Measurements from ENCODE around the gene LRP1B. TPM values are rescaled to one million over a fixed set of nuclear protein-coding genes. Genes with fewer than 3 reads are reported as not detected.

LRP1B gene
- total and polyA plus RNA-seq, 2 donors (not counting 1 experiment from before 2014, with no cell fraction given), result not detected

- Histone ChIP-seq H2AFZ (ENCODE audit: insufficient read depth, low read depth, low read length, poor library complexity, severe bottlenecking) (no peak overlapping the region), H3K4me1 (ENCODE audit: control insufficient read depth in 2 of 2, insufficient read depth in 2 of 2, low read length in 2 of 2) (no peaks in the 10 kb centered on the region), H3K27ac (ENCODE audit: low read length in 2 of 2) (no peak overlapping the region), H3K36me3 (replicated peaks in 1 of 2; ENCODE audit: control extremely low read depth in 1 of 2, control insufficient read depth in 1 of 2, extremely low read depth in 1 of 2, insufficient read depth in 2 of 2, low read length in 1 of 2) (no peaks in the 10 kb centered on the region), H4K20me1 (ENCODE audit: control insufficient read depth, insufficient read depth, low read length, poor library complexity, severe bottlenecking) (no peaks in the 10 kb centered on the region), H3K27me3 (replicated peaks in 1 of 4; ENCODE audit: control extremely low read depth in 1 of 4, control insufficient read depth in 3 of 4, insufficient read depth in 4 of 4, low read length in 3 of 4) (no peaks in the 10 kb centered on the region), H3K4me3 (ENCODE audit: control extremely low read depth in 1 of 5, extremely low read depth in 1 of 5, insufficient read depth in 1 of 5, low read depth in 2 of 5, low read length in 4 of 5) (no peak overlapping the region), H3K4me2 (replicated peaks; ENCODE audit: low read depth, low read length, poor library complexity, severe bottlenecking) (no peak overlapping the region), H3K9ac (ENCODE audit: low read length) (no peak overlapping the region), H3K9me3 (ENCODE audit: control extremely low read depth in 1 of 3, control insufficient read depth in 2 of 3, insufficient read depth in 1 of 3, low read length in 2 of 3) (no peaks in the 10 kb centered on the region), H3K79me2 (ENCODE audit: control insufficient read depth, insufficient read depth, low read length) (no peaks in the 10 kb centered on the region)
- no peaks in the 10 kb centered on the region for H3K4me1 Mint-ChIP-seq
- intact Hi-C loops (cut with micrococcal nuclease), result no loop called here
- POLR2A ChIA-PET, result no interaction called here
- DNase-seq (no peak), ATAC-seq (ENCODE audit: low read depth) (no peak)
- CTCF ChIA-PET, result no interaction called here
- no peak for TF ChIP-seq CTCF (IDR thresholded peaks at IDR 0.05)
- no peak for TF ChIP-seq EZH2 (IDR thresholded peaks at IDR 0.05; ENCODE audit: borderline replicate concordance, insufficient read depth, low read depth, low read length, poor library complexity, severe bottlenecking)
- H3K27ac Mint-ChIP-seq, result no peak overlapping the region
- H3K27me3 Mint-ChIP-seq, result no peaks in the 10 kb centered on the region
- H3K4me3 Mint-ChIP-seq, result no peak overlapping the region
- WGBS (ENCODE audit: insufficient coverage), result no CpG with 5 or more reads among the region's 3 CpGs
- H3K9me3 Mint-ChIP-seq (ENCODE audit: insufficient read depth), result no peaks in the 10 kb centered on the region
Observed at GRCh38 chr2:140841141-140841540, 1289.7 kb downstream of the LRP1B start.

GRCh38 chr2:140836826-140837225 is 1294.0 kb downstream of the LRP1B start:
- ChIA-PET CTCF (no interaction called here), POLR2A (no interaction called here)
- H3K36me3 ChIP-seq (replicated peaks in 1 of 2; ENCODE audit: control extremely low read depth in 1 of 2, control insufficient read depth in 1 of 2, extremely low read depth in 1 of 2, insufficient read depth in 2 of 2, low read length in 1 of 2), result no peaks in the 10 kb centered on the region
- H3K4me2 ChIP-seq (replicated peaks; ENCODE audit: low read depth, low read length, poor library complexity, severe bottlenecking), result no peak overlapping the region
- no peak for DNase-seq
- H3K4me1 ChIP-seq (ENCODE audit: control insufficient read depth in 2 of 2, insufficient read depth in 2 of 2, low read length in 2 of 2), result no peaks in the 10 kb centered on the region
- no peak overlapping the region for H3K9ac ChIP-seq (ENCODE audit: low read length)
- no peaks in the 10 kb centered on the region for H3K27me3 ChIP-seq (replicated peaks in 1 of 4; ENCODE audit: control extremely low read depth in 1 of 4, control insufficient read depth in 3 of 4, insufficient read depth in 4 of 4, low read length in 3 of 4)
- H2AFZ ChIP-seq (ENCODE audit: insufficient read depth, low read depth, low read length, poor library complexity, severe bottlenecking), result no peak overlapping the region
- TF ChIP-seq EZH2 (IDR thresholded peaks at IDR 0.05; ENCODE audit: borderline replicate concordance, insufficient read depth, low read depth, low read length, poor library complexity, severe bottlenecking), result no peak
- TF ChIP-seq CTCF (IDR thresholded peaks at IDR 0.05), result no peak
- Mint-ChIP-seq H3K27ac (no peak overlapping the region), H3K4me1 (no peaks in the 10 kb centered on the region), H3K27me3 (no peaks in the 10 kb centered on the region), H3K4me3 (no peak overlapping the region), H3K9me3 (ENCODE audit: insufficient read depth) (peaks cover 4% of the 10 kb centered on the region)
- intact Hi-C loops (cut with micrococcal nuclease), result no loop called here
- ATAC-seq (ENCODE audit: low read depth), result no peak
- H3K27ac ChIP-seq (ENCODE audit: low read length in 2 of 2), result no peak overlapping the region
- H3K9me3 ChIP-seq (ENCODE audit: control extremely low read depth in 1 of 3, control insufficient read depth in 2 of 3, insufficient read depth in 1 of 3, low read length in 2 of 3), result no peaks in the 10 kb centered on the region
- no peak overlapping the region for H3K4me3 ChIP-seq (ENCODE audit: control extremely low read depth in 1 of 5, extremely low read depth in 1 of 5, insufficient read depth in 1 of 5, low read depth in 2 of 5, low read length in 4 of 5)
- H3K79me2 ChIP-seq (ENCODE audit: control insufficient read depth, insufficient read depth, low read length), result no peaks in the 10 kb centered on the region
- no peaks in the 10 kb centered on the region for H4K20me1 ChIP-seq (ENCODE audit: control insufficient read depth, insufficient read depth, low read length, poor library complexity, severe bottlenecking)
- no CpG with 5 or more reads among the region's 2 CpGs for WGBS (ENCODE audit: insufficient coverage)
